ENCODE data around the gene NCK1.
A peak's percentile ranks its signal among the peaks of the same experiment; 100 is the strongest.

Gene NCK1

DNA sequence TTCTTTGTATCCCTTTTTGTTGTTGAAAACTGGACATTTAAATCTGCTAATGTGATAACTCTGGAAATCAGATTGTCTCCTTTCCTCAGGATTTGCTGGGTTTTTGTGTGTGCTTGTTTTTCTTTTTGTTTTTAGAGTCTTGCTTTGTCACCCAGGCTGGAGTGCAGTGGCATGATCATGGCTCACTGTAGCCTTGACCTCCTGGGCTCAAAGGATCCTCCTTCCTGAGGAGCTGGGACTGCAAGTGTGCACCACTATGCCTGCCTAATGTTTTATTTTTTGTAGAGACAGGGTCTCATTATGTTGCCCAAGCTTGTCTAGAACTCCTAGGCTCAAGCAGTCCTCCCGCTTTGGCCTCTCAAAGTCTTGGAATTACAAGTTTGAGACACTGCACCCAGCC lies 51.2 kb downstream of the NCK1 start:
- no peak overlapping the region for H3K4me3 ChIP-seq (ENCODE audit: low read depth, low read length)
- TF ChIP-seq, protein P1, sequence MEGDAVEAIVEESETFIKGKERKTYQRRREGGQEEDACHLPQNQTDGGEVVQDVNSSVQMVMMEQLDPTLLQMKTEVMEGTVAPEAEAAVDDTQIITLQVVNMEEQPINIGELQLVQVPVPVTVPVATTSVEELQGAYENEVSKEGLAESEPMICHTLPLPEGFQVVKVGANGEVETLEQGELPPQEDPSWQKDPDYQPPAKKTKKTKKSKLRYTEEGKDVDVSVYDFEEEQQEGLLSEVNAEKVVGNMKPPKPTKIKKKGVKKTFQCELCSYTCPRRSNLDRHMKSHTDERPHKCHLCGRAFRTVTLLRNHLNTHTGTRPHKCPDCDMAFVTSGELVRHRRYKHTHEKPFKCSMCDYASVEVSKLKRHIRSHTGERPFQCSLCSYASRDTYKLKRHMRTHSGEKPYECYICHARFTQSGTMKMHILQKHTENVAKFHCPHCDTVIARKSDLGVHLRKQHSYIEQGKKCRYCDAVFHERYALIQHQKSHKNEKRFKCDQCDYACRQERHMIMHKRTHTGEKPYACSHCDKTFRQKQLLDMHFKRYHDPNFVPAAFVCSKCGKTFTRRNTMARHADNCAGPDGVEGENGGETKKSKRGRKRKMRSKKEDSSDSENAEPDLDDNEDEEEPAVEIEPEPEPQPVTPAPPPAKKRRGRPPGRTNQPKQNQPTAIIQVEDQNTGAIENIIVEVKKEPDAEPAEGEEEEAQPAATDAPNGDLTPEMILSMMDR (IDR thresholded peaks at IDR 0.05) = no peak
- peaks cover 9% of the 10 kb centered on the region for H3K4me1 ChIP-seq
- H3K9me3 ChIP-seq (ENCODE audit: control insufficient read depth, low read length) = no peaks in the 10 kb centered on the region
- H3K27ac ChIP-seq = no peak overlapping the region
- H3K79me2 ChIP-seq = peaks cover 44% of the 10 kb centered on the region
- H3K4me2 ChIP-seq (ENCODE audit: low read length) = no peak overlapping the region
- H3K27me3 ChIP-seq (ENCODE audit: control insufficient read depth, insufficient read depth, low read length) = no peaks in the 10 kb centered on the region
- no peak overlapping the region for H3K9ac ChIP-seq
- H3K36me3 ChIP-seq (ENCODE audit: control insufficient read depth, insufficient read depth, low read length) = no peaks in the 10 kb centered on the region
- no peak overlapping the region for H2AFZ ChIP-seq

DNA sequence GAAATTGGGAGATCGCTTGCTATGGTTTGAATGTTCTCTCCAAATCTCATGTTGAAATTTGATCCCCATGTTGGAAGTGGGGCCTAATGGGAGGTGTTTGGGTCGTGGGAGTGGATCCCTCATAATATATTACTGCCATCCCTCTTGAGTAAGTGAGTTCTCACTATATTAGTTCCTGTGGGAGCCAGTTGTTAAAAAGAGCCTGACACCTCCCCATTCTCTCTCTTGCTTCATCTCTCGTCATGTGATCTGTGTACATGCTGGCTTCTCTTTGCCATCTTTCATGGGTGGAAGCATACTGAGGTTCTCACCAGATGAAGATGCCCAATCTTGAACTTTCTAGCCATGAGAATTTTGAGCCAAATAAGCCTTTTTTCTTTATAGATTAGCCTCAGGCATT lies 52.7 kb downstream of the NCK1 start:
- Histone ChIP-seq H3K9ac (no peak overlapping the region), H2AFZ (no peak overlapping the region), H3K9me3 (ENCODE audit: control insufficient read depth, low read length) (no peaks in the 10 kb centered on the region)

DNA sequence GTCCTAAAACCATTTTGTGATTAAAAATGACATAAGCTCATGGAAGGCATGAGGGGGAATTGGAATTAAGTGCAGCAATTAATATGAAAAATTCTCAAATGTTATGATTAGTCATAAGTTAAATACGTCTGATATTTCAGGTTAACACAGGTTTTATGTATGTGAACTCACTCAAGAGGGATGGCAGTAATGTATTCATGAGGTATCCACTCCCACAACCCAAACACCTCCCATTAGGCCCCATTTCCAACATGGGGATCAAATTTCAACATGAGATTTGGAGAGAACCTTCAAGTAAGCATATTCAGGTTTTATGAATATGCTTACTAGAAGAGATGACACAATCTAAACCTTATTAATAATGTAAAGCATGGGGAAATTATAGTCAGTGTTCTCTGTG lies 54.2 kb downstream of the NCK1 start:
- H3K9ac ChIP-seq = no peak overlapping the region
- H2AFZ ChIP-seq = no peak overlapping the region
- peaks cover 11% of the 10 kb centered on the region for H3K4me1 ChIP-seq
- peaks cover 51% of the 10 kb centered on the region for H3K79me2 ChIP-seq
- no peaks in the 10 kb centered on the region for H3K36me3 ChIP-seq (ENCODE audit: control insufficient read depth, insufficient read depth, low read length)
- H3K4me3 ChIP-seq (ENCODE audit: low read depth, low read length) = no peak overlapping the region
- no peaks in the 10 kb centered on the region for H3K27me3 ChIP-seq (ENCODE audit: control insufficient read depth, insufficient read depth, low read length)
- TF ChIP-seq, protein P1 (IDR thresholded peaks at IDR 0.05) = no peak
- no peaks in the 10 kb centered on the region for H3K9me3 ChIP-seq (ENCODE audit: control insufficient read depth, low read length)
- no peak overlapping the region for H3K27ac ChIP-seq
- H3K4me2 ChIP-seq (ENCODE audit: low read length) = no peak overlapping the region

More for the DNA sequence above, 52.7 kb downstream of the NCK1 start:
- TF ChIP-seq, protein P1 (IDR thresholded peaks at IDR 0.05) = no peak
- Histone ChIP-seq H3K27me3 (ENCODE audit: control insufficient read depth, insufficient read depth, low read length) (no peaks in the 10 kb centered on the region), H3K4me3 (ENCODE audit: low read depth, low read length) (no peak overlapping the region), H3K4me1 (peaks cover 11% of the 10 kb centered on the region), H3K4me2 (ENCODE audit: low read length) (no peak overlapping the region), H3K79me2 (peaks cover 47% of the 10 kb centered on the region), H3K27ac (no peak overlapping the region), H3K36me3 (ENCODE audit: control insufficient read depth, insufficient read depth, low read length) (no peaks in the 10 kb centered on the region)

DNA sequence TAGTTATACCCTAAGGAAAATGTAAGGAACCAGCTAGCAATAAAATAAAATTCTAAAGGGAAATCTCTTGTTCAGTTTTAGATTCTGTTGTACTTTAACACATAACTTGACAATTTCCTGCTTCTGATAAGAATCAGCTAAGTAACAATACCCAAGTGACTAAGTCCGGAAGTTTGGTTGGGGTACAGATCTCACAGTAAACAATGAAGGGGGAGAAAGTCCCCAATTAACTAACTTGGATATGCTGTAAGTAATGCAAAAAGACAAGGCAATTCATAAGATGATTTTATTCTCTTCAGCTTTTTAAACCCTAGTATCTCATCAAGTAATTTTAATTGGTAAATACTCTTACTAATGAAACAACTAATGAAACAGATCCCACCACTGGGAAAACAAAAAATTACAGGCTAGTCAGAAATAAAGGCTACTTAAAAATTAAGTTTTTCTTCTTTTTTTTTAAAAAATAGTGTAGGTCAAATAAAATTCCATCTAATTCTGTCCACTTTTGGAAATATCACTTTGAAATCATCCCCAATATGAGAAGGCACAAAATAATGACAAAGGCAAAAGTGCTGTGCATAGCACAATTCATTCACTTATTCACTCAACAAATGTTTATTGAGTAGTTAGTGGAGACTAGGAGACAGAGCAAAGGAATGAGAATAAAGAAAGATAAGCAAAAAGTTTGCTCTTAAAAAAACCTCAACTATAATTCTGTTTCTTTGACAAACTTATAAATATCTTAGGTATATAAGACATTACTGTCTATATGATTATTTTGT lies 58.0 kb downstream of the NCK1 start:
- H3K4me1 ChIP-seq = peaks cover 11% of the 10 kb centered on the region
- no peaks in the 10 kb centered on the region for H3K27me3 ChIP-seq (ENCODE audit: control insufficient read depth, insufficient read depth, low read length)
- no peak overlapping the region for H2AFZ ChIP-seq
- peaks cover 43% of the 10 kb centered on the region for H3K79me2 ChIP-seq
- no peak overlapping the region for H3K4me3 ChIP-seq (ENCODE audit: low read depth, low read length)
- H3K9me3 ChIP-seq (ENCODE audit: control insufficient read depth, low read length) = no peaks in the 10 kb centered on the region
- H3K4me2 ChIP-seq (ENCODE audit: low read length) = peak overlapping the region; percentile 28
- H3K9ac ChIP-seq = no peak overlapping the region
- H3K27ac ChIP-seq = no peak overlapping the region
- no peaks in the 10 kb centered on the region for H3K36me3 ChIP-seq (ENCODE audit: control insufficient read depth, insufficient read depth, low read length)
- TF ChIP-seq, protein P1 (IDR thresholded peaks at IDR 0.05) = no peak
